NCI-H187 (cell line): ENCODE measurements around the gene TTN.
"Not testable (repeated sequence)": the region's sequence is repeated elsewhere in the genome, so short reads cannot be mapped to it uniquely, and the experiment has no call there.

Source experiments
- DNase-seq, 2 experiments: peaks; one replicate each; lab custom pipeline; 2025; lab: John Stamatoyannopoulos, UW

Gene TTN

DNA sequence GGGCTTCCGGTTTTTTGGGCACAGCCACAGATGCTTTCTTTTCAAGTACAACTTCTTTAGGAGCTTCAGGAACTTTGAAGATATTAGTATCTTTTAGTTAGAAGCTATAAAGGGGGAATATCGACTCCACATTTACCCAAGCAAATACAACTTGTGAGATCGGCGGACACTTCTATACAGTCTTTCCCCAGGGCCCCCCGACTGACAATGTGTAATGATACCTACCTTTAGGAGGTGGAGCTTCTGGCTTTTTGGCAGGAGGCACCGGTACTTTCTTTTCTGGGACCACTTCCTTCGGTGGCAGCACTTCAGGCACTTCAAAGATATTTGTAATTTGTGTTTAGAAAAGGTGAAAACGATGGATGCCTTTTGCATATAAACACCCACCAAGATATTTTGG is 148.7 kb downstream of the TTN start:
- not testable (repeated sequence) for DNase-seq

DNA sequence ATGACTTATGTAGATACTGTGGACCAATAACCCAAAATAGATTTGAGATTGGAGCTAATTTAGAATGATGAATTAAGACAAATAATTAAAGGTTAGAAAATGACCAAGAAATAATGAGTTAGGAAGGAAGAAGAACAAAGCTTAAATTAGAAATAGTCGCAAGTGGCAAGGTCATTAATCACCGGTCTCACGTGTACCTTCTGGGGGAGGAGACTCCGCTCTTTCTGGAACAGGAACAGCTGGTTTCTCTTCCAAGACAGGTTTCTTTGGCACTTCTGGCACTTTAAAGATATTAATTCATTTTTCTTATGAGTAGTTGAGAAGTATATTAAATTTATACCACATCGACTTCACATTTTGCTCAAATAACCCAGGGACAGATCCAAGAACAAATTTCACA is 156.7 kb downstream of the TTN start:
- no peak for DNase-seq

DNA sequence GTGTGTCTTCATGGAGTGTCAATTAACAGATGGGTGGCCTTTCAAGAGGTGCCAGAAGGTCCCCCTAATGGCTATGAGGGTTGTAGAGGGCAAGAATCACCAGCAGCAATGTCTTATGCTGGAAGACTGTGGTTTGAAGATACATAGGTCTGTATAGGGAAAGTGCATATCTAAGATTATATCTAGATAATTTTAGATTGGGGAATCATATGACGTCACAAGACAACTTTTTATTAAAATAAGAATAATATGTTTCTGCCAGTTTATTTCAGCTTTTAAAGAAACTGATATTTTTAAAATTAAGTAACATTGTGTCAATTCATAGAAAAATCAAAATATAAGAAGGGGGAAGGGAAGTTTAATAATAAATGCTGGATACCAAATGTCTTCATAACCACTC is 162.3 kb downstream of the TTN start:
- no peak for DNase-seq

DNA sequence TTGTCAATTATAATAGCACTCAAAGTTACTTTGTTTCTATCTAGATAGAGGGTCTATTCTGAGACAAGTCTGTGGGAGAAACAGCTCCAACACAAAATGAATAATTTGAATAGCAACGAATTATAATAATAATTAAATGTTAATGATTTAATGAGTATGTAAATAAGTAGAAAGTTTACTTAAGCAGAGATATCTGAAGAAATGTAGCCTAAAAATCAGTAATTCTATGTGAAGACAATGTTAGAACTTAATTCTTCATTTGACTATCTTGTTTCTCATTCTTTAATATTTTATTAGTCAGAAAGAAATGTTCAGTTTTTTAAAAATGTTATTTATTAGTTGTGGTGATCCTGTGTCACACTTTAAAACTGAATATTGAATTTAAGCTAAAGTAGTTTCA is 165.7 kb downstream of the TTN start:
- no peak for DNase-seq

DNA sequence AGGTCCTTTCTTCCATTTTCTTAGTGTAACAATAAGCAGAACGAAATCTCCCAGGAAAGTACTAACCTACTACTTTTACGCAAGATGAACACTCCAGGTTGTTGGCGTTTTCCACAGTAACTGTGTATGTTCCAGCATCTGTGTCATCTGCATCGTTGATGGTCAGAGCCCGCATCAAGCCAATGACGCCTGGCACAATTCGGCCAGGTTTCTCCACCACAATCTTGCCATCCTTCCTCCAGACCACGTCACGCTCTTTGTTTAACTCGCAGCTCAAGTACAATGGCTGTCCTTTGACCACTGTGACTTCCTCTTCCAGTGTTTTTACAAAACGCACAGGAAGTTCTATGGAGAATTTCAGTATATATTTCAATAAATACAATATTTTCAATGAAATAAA is 171.3 kb downstream of the TTN start:
- no peak for DNase-seq

DNA sequence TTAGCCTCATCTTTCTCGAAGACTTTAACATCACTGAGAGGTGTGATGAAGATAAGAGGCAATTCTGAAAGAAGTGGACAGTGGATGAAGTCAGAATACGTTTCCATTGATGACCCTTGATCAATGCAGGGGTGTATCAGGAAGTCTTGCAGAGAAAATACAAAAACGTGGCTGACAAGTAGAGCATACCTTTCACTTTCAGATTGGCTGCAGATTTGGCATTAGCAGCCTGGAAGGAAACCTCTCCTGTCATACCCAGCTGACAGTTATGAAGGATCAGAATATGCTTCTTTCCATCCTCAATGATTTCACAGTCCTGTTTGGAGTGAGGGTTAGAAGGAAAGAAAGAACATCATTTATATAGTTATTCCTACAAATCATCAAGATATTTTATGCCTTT is 174.5 kb downstream of the TTN start:
- DNase-seq: no peak

DNA sequence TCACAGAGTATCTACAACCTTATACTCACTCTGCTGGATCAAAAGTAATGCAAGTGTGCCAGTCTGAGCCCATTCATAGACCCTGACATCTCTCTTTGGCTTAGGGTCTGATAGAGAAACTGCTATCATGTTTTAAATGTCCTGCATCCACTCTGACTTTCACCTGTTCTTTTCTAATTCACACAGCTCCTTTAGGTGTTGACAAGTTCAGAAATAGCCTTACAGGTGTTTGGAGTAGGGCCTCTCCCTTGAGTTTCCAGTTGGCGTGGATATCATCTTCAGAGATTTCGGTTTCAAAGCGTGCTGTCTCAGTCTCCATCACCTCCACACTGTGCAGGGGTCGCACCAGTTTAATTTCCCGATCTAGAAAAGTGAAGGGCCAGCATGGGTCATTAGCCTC is 176.6 kb downstream of the TTN start:
- DNase-seq: no peak

DNA sequence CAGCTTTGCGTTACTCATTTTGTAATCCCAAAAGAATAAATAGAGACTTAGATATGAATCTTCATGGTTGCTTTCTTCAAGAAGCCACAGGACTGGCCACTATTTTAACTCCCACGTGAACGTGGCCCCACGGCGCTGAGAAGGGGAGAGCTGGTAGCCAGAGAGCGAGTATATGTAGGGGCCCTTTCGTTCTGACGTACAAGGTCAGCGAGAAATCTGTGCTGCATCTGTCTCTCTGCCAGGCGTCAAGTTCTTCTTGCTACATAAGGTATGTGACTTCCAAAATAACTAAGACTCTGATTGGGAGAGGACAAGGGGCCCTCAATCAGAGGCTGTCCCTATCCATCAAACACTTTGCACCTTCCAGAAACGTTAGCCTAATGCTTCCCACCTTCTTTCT is 177.8 kb downstream of the TTN start:
- DNase-seq: no peak

DNA sequence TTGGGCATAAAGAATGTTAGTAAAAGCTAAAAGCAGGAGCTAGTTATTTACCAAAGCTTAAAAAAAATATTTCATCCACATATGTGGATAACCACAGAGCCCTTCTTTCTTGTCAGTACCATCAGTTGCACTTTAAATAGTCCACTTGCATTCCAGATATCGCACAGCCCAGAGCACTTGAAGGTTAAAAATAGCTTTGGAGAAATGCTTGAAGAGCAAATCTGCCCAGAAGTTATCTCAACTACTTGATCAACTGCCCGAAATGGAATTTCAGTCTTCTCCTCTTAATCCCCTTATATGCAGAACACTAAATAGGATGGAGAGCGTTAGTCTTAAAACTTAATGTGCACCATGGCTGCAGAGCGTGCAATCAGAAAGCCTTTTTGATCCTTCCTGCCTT is 178.6 kb downstream of the TTN start:
- DNase-seq: no peak

DNA sequence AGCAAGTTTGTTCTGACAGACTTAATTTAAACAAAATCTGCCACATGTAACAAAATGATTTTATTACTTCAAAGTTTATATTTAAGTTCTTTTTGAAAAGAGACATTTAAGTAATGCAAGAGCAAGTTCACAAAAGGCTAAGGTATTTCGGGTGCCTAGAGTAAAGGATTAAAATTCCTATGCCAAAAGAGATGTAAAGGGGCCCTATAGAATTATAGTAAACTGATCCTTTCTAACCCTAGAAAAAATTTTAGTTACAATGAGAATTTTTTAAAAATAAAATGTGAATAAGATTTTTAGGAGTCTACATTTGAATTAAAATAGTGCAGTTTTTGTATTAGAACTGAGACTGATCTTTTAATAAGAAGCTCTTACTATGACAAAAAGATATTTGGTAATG is 179.8 kb downstream of the TTN start:
- no peak for DNase-seq

DNA sequence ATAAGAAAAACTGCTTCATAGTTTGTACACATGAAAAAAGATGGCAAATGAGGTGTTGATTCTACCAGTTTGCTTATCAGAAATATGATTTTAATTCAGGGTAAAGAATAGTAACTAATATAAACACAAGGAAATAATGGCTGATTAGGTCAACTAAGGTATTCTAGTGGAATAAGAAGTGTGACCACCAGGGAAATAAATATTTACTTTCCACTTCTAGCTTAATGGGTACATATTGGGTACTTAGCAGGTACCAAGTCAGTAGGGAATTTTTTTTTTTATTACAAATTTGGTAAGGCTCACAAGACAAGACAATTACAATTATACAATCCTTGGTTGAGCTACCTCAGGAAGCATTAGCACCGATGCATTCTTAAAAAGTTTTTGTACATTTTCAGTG is 191.3 kb downstream of the TTN start:
- no peak for DNase-seq

DNA sequence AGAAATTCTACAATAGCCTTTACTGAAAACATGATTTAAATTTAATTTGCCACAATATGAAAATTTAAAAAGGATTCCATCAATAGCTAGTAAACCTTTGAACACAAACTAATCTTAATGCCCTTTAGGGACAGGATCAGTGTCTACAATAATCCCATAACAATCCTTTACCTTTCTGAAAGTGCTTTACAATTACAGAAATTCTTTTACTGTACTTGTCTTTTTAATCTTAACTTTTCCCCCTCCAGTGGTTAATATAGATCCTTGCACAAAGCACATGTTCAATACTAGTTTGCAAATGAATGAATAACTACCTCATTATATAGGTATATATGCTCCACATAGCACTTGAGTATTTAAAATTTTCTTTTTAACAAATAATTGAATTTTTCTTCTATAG is 204.3 kb downstream of the TTN start:
- DNase-seq: no peak

DNA sequence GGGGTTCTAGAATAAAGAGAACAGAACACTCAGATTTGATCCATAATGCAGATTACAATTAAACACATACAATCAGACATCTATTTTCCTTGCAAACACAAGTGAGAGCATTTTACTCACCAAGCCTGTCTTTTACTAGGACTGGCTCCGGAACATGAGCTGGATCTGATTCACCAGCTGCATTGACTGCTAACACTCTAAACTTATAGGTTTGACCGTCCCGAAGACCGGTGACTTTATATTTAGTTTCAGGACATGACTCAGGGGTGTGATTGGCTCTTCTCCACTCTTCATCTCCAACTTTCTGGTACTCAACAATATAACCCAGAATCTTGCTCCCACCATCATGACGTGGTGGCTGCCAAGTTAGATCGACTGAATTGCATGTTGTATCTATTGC is 214.6 kb downstream of the TTN start:
- DNase-seq: no peak

DNA sequence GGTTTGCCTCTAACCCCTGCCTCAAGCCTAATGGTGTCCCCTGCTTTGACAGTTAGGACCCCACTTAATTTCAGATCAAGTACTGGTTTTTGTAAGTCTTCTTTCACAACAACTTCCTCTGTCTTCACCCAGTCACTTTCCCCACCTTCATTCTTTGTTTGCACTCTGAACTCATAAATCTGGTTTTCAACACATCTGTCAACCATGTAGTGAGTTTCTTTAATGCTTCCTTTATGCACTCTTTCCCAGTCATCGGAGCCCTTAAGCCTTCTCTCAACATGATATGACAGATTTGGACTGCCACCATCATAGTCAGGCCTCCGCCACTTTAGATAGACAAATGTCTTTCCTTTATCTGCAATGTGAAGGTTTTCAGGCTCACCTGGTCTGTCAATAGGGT is 217.9 kb downstream of the TTN start:
- no peak for DNase-seq

DNA sequence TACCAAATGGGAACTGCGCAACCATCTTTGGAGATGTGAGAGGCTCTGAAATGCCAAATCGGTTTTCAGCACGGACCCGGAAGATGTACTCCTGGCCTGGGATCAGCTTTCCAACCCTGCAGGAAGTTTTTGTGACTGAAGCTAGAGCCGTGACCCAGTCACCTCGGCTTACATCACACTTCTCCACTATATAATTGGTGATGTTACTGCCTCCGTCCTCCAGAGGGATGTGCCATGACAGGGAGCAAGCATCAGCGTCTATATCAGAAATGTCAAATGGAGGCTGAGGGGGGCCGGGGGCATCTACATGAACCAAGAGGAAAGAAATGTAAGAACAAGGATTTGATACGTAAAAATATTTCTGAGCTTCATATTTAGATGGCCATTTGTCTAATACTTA is 222.6 kb downstream of the TTN start:
- DNase-seq: no peak

DNA sequence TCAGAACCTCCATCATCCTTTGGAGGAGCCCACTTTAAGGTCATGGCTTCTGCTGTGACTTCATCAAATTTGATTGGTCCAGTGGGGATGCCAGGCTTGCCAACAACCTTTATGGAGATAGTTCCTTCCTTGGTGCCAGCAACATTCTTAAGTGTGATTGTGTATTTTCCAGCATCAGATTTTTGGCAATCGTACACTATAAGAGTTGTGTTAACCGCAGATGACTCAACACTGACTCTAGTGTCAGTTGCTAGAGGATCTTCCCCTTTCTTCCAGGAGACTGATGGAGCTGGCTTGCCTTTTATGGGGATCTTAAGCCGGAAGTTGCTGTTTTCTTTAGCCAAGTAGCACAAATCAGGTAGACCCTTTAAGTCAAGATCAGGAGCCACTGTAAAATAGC is 228.2 kb downstream of the TTN start:
- no peak for DNase-seq

DNA sequence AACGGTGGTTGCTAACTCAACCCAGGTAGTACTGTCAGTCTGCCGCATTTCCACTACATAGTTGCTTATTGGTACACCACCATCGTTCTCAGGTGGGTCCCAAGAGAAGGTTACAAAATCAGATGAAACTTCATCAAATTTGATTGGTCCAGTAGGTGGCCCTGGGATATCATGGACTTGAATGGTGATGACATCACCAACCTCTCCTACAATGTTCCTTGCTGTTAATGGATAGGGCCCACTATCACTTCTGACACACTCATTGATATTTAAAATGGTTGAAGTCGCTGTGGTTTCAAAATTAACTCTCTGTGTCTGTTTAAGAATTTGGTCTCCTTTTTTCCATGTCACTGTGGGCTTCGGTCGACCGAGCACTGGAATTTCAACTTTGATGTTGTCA is 232.4 kb downstream of the TTN start:
- no peak for DNase-seq

DNA sequence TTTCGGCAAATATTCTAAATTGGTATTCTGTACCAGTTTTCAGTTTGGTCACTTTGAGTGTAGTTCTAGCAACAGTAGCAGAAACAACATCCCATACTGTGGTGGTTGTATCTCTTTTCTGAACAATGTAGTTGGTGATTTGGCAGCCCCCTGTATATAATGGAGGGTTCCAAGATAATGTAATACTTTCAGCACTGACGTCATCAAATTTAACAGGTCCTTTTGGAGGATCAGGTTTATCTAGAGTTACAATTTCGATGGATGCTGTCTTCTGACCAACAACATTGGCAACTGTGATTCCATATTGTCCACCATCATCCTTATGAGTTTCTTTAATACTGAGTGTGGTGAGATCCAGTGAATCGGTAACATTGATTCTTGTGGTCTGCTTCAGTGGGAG is 239.0 kb downstream of the TTN start:
- no peak for DNase-seq

DNA sequence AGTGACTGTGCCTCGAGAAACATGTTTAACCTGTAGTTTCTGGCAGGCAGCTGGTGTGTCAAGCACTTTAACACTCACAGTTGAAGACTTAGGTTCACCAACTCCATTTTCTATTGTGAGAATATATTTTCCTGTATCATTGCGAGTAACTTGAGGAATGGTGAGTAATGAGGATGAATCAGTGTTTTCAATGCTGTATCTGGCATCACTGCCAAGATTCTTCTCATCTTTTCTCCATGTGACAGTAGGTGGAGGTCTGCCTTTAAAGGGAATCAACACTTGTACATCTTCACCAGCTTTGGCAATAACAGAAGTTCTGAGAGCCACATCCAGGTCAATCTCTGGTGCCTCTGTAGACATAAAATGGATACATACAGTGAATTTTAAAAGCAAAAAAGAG is 254.2 kb downstream of the TTN start:
- DNase-seq: no peak

DNA sequence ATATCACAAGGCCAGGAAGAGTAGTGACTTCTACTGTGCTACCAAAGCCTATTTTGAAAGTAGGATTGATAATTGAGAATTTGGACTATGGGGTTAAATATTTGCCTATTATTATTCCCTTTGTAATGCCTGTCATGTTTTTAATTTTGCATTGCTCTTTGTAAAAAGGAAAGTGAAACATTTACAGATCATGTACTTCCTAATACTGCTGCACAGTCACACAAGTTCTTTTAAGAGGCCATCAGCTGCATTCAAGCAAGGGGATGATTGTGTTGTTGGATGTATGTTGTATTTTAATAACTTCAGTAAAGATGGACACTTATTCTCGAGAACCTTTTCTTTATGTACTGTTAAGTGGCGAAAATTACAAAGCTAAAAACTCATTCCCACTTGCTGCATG is 256.9 kb downstream of the TTN start:
- no peak for DNase-seq

DNA sequence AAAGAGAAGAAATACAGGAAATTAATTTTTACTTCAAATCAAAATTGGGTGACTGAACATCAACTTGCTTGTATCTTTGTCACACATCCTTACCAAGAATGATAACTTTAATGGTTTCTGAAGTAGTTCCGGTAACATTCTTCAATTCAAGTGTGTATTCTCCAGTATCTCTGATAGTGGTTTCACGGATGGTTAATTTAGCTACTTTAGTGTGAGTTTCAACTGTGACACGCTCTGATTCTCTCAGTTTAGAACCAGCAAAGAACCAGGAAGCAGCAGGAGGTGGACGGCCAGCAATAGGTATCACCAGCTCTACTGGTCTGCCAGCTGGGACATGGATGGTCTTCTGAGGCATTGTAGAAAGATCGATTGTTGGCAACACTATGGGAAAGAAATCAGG is 264.7 kb downstream of the TTN start:
- DNase-seq: no peak

DNA sequence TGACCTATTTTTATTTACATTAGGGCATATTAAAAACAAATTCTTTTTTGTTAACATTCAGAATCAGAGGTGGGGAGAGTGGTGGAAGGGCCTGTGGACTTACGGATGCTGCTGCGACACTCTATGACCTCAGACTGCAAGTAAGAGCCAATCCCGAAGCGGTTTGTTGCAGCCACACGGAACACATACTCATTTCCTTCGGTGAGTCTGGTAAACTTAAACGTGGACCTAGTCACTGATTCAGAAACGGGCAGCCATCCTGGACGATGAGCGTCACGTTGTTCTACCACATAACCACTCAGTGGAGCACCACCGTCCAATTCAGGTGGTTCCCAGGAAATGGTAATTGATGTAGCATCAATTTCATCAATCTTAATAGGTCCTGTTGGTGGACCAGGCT is 265.1 kb downstream of the TTN start:
- DNase-seq: no peak

DNA sequence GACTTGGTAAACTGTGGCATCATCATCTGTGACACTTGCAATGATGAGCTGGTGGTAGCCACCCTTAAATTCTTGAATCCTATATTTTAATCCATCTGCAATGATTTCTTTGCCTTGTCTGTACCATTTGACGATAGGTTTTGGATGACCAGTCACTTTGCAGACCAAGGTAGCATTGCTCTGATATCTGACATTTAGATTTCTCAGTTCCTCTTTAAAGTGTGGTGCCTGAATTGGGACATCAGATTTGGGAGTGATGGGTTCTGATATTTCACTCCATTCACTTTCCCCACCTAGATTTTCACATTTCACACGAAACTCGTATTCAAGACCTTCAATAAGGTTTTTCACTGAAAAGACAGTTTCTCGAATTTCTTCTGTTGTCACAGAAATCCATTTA is 271.2 kb downstream of the TTN start:
- DNase-seq: no peak

DNA sequence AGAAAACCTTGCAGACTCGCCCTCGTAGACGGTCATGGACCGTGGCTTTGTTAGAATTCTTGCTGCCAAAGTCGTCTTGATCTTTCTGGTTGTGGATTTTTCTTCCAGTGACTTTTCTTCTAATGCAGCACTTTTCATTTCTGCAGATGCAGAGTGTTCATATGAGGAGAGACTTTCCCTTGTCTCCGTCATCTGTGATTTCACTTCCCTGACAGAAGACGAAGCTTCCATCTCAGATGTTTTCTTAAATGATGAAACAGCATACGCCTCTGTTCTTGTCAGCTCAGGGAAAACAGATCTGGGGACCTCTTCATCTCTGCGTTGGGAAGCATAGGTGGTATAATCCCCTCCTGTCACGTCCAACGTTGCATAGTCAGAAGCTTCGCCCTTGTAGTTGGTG is 276.1 kb downstream of the TTN start:
- no peak for DNase-seq

DNA sequence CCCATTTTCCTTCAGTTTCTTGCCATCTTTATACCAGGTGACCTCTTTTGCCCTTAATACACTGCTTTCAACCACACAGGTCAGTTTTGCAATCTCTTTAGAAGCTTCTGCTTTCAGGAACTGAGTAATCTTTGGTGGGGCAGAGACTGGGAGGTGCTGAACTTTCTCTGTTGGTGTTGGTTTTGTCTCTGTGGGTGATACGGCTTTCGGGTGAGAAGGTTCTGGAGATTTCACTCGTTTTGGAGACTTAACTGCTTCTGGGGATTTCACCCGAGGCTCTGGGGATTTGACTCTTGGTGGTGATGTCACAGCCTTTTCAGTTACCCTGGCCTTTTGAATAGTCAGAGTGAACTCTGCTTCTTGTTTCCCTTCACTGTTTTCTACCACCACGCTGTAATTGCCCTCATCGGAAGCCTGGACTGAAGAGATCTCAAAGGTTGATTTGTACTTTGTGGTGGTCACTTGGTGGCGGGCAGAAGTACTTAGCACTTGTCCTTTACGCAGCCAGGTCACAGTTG is 276.5 kb downstream of the TTN start:
- DNase-seq: no peak
